ENCODE data around the gene EEF2. TPM values are rescaled to one million over a fixed set of nuclear protein-coding genes. Genes with fewer than 3 reads are reported as not detected.

EEF2 gene
- total RNA-seq, 1 experiment from 2014 or later = 1,124 TPM

DNA sequence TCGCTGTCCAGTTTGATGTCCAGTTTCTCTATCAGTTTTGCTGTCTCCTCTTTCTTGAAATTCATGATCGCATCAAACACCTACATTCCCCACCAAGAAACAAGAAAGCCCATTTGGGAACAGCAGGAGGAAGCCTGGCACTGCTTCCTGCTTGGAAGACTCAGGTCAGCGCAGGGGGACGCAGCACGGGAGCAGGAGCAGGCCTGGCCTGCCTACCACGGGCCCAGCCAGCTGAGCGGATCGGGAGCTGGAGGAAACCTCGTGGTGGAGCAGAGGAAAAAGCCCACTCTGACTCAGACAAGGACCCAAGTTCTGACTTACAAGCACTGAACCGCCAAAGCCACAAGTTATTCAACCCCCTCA, 3.9 kb downstream of the EEF2 start:
- CTCF ChIA-PET = no interaction called here
- intact Hi-C loops (cut with micrococcal nuclease) = no loop called here
- peaks cover 81% of the 10 kb centered on the region for H3K36me3 ChIP-seq (ENCODE audit: low read depth, low read length)

DNA sequence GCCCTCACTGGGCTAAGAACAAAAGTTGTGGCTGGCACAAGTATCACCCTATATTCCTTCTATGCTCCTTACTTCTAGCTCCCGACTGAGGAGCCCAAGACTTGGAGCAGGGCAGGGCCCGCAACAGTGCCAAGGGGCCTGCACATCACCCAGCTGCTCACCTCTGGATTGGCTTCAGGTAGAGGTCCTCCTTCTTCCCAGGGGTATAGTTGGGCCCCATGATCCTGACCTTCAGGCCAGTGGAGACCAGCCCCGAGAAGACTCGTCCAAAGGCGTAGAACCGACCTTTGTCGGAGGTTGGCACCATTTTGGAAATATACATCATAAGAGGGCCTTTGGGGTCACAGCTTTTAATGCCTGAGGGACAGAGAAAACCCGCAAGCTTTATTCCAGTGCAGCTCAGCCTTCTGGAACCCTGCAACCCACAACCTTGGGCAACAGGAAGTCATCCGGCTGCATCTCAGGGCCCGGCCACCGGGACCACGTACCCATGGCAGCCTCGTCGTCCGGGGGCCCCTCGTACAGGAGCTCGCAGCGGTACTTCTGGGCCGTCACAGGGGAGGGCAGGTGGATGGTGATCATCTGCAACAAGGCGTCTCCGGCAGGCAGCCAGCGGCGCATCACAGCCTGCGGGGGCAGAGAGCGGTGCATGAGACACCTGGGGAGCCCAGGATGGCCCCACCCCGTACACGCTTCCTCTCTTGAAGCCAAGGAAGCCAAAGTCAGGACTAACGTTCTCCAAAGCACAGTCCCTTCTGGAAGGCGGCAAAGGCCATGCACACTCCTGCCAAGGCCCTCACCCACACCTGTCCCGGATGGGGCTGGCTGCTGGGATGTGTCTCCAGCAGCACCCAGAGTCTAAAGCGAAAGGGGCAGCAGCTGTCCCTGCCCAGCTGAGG, 4.7 kb downstream of the EEF2 start:
- no peak for ATAC-seq
- H3K9ac ChIP-seq (ENCODE audit: low read length) = no peak overlapping the region
- H3K4me2 ChIP-seq (ENCODE audit: low read length) = no peak overlapping the region
- POLR2A ChIA-PET (ENCODE audit: unreplicated experiment) = no interaction called here
- no peaks in the 10 kb centered on the region for H3K27me3 ChIP-seq (ENCODE audit: low read length)
- DNase-seq = no peak
- H2AFZ ChIP-seq (ENCODE audit: low read length) = no peak overlapping the region
- CTCF ChIA-PET = no interaction called here
- H3K9me2 ChIP-seq (replicated peaks; ENCODE audit: low read length) = no peaks in the 10 kb centered on the region
- peaks cover 87% of the 10 kb centered on the region for H3K36me3 ChIP-seq (ENCODE audit: low read depth, low read length)
- peaks cover 3% of the 10 kb centered on the region for H3F3A ChIP-seq (ENCODE audit: low read length, unreplicated experiment)
- peaks cover 70% of the 10 kb centered on the region for H3K79me2 ChIP-seq (ENCODE audit: low read length)
- no peaks in the 10 kb centered on the region for H3K9me3 ChIP-seq (ENCODE audit: low read length)
- peaks cover 88% of the 10 kb centered on the region for H4K20me1 ChIP-seq (ENCODE audit: low read length)
- BruUV-seq (replicated peaks) = no TSS peak
- H3K27ac ChIP-seq (ENCODE audit: low read length) = no peak overlapping the region
- intact Hi-C loops (cut with micrococcal nuclease) = no loop called here
- TF ChIP-seq, protein P1, sequence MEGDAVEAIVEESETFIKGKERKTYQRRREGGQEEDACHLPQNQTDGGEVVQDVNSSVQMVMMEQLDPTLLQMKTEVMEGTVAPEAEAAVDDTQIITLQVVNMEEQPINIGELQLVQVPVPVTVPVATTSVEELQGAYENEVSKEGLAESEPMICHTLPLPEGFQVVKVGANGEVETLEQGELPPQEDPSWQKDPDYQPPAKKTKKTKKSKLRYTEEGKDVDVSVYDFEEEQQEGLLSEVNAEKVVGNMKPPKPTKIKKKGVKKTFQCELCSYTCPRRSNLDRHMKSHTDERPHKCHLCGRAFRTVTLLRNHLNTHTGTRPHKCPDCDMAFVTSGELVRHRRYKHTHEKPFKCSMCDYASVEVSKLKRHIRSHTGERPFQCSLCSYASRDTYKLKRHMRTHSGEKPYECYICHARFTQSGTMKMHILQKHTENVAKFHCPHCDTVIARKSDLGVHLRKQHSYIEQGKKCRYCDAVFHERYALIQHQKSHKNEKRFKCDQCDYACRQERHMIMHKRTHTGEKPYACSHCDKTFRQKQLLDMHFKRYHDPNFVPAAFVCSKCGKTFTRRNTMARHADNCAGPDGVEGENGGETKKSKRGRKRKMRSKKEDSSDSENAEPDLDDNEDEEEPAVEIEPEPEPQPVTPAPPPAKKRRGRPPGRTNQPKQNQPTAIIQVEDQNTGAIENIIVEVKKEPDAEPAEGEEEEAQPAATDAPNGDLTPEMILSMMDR (conservative IDR thresholded peaks at IDR 0.05; ENCODE audit: low read depth, low read length) = no peak
- TF ChIP-seq EZH2 (IDR thresholded peaks at IDR 0.05; ENCODE audit: low read length, unreplicated experiment) (no peak), EZH2phosphoT487 (IDR thresholded peaks at IDR 0.05; ENCODE audit: borderline replicate concordance, low read length) (no peak)
- H3K4me1 ChIP-seq (ENCODE audit: insufficient read depth, low read length) = peaks cover 11% of the 10 kb centered on the region
- H3K4me3 ChIP-seq (ENCODE audit: low read length) = no peak overlapping the region

More for the DNA sequence above, 3.9 kb downstream of the EEF2 start:
- no peak overlapping the region for H3K27ac ChIP-seq (ENCODE audit: low read length)
- H2AFZ ChIP-seq (ENCODE audit: low read length) = no peak overlapping the region
- peaks cover under 1% of the 10 kb centered on the region for H3F3A ChIP-seq (ENCODE audit: low read length, unreplicated experiment)
- DNase-seq (no peak), ATAC-seq (no peak)
- H3K79me2 ChIP-seq (ENCODE audit: low read length) = peaks cover 70% of the 10 kb centered on the region
- no TSS peak for BruUV-seq (replicated peaks)
- no peak overlapping the region for H3K4me2 ChIP-seq (ENCODE audit: low read length)
- no peaks in the 10 kb centered on the region for H3K9me2 ChIP-seq (replicated peaks; ENCODE audit: low read length)
- H3K4me3 ChIP-seq (ENCODE audit: low read length) = no peak overlapping the region
- peaks cover 83% of the 10 kb centered on the region for H4K20me1 ChIP-seq (ENCODE audit: low read length)
- TF ChIP-seq EZH2 (IDR thresholded peaks at IDR 0.05; ENCODE audit: low read length, unreplicated experiment) (no peak), EZH2phosphoT487 (IDR thresholded peaks at IDR 0.05; ENCODE audit: borderline replicate concordance, low read length) (no peak)
- TF ChIP-seq, protein P1 (conservative IDR thresholded peaks at IDR 0.05; ENCODE audit: low read depth, low read length) = no peak
- H3K9ac ChIP-seq (ENCODE audit: low read length) = no peak overlapping the region
- H3K9me3 ChIP-seq (ENCODE audit: low read length) = no peaks in the 10 kb centered on the region
- peaks cover 17% of the 10 kb centered on the region for H3K4me1 ChIP-seq (ENCODE audit: insufficient read depth, low read length)
- no peaks in the 10 kb centered on the region for H3K27me3 ChIP-seq (ENCODE audit: low read length)
- POLR2A ChIA-PET (ENCODE audit: unreplicated experiment) = no interaction called here

DNA sequence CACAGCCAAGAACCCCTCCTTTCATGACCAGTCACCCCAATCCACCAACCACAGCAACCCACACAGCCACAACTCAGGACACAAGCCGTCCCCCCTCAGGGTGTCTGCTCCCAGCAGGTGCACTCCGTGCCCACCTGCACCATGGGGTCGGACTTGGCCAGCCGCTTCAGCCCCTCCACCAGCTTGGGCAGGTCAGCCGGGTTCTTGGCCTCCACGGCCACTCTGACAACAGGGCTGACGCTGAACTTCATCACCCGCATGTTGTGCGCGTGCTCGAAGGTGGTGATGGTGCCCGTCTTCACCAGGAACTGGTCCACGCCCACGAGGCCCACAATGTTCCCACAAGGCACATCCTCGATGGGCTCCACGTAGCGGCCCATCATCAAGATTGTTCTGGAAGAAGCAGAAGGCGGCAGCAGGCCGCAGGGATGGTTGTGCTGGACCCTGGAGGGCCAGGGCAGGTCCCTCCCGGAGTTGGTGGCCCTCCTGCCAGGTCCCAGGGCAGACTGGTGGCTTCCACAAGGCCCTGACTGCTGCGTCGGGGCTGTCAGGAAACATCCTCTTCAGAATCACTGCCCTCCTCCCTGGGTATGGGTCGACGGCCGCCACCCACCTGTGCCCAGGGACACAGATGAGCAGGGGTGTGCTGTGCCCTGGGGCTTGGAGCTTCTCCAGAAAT, 5.5 kb downstream of the EEF2 start:
- peaks cover 65% of the 10 kb centered on the region for H3K79me2 ChIP-seq (ENCODE audit: low read length)
- H3K9me3 ChIP-seq (ENCODE audit: low read length) = no peaks in the 10 kb centered on the region
- H3F3A ChIP-seq (ENCODE audit: low read length, unreplicated experiment) = peaks cover 3% of the 10 kb centered on the region
- no peak for DNase-seq
- no peaks in the 10 kb centered on the region for H3K9me2 ChIP-seq (replicated peaks; ENCODE audit: low read length)
- H2AFZ ChIP-seq (ENCODE audit: low read length) = no peak overlapping the region
- ChIA-PET CTCF (no interaction called here), POLR2A (ENCODE audit: unreplicated experiment) (no interaction called here)
- intact Hi-C loops (cut with micrococcal nuclease) = no loop called here
- H3K4me2 ChIP-seq (ENCODE audit: low read length) = no peak overlapping the region
- H4K20me1 ChIP-seq (ENCODE audit: low read length) = peaks cover 90% of the 10 kb centered on the region
- no peaks in the 10 kb centered on the region for H3K27me3 ChIP-seq (ENCODE audit: low read length)
- TF ChIP-seq EZH2phosphoT487 (IDR thresholded peaks at IDR 0.05; ENCODE audit: borderline replicate concordance, low read length) = no peak
- TF ChIP-seq, protein P1 (conservative IDR thresholded peaks at IDR 0.05; ENCODE audit: low read depth, low read length) = no peak
- no peak for TF ChIP-seq EZH2 (IDR thresholded peaks at IDR 0.05; ENCODE audit: low read length, unreplicated experiment)
- H3K27ac ChIP-seq (ENCODE audit: low read length) = no peak overlapping the region
- BruUV-seq (replicated peaks) = no TSS peak
- peaks cover 90% of the 10 kb centered on the region for H3K36me3 ChIP-seq (ENCODE audit: low read depth, low read length)
- H3K9ac ChIP-seq (ENCODE audit: low read length) = no peak overlapping the region
- H3K4me1 ChIP-seq (ENCODE audit: insufficient read depth, low read length) = peaks cover 10% of the 10 kb centered on the region
- no peak overlapping the region for H3K4me3 ChIP-seq (ENCODE audit: low read length)
- no peak for ATAC-seq

Data from PC-3 (cell line).